ENCODE results near the gene C16orf74.

- TF ChIP-seq GLIS3 (CRISPR knock-in tag; IDR thresholded peaks at IDR 0.05) = no peak
- no peak for TF ChIP-seq ZFP30 (CRISPR knock-in tag; IDR thresholded peaks at IDR 0.05)
- no peak for TF ChIP-seq TSHZ2 (CRISPR knock-in tag; IDR thresholded peaks at IDR 0.05)
- no peak for TF ChIP-seq ZNF70 (CRISPR knock-in tag; IDR thresholded peaks at IDR 0.05)
- no peak for TF ChIP-seq ZFP3 (CRISPR knock-in tag; IDR thresholded peaks at IDR 0.05)
- no peak for TF ChIP-seq RARB (CRISPR knock-in tag; IDR thresholded peaks at IDR 0.05)
- TF ChIP-seq SNAI2 (CRISPR knock-in tag; IDR thresholded peaks at IDR 0.05) = no peak
- TF ChIP-seq ZNF8 (CRISPR knock-in tag; IDR thresholded peaks at IDR 0.05) = no peak
- TF ChIP-seq PATZ1 (CRISPR knock-in tag; IDR thresholded peaks at IDR 0.05; ENCODE audit: borderline replicate concordance) = no peak
- no peak for TF ChIP-seq CSDC2 (CRISPR knock-in tag; IDR thresholded peaks at IDR 0.05)
- TF ChIP-seq ZC3H10 (CRISPR knock-in tag; IDR thresholded peaks at IDR 0.05) = no peak
- TF ChIP-seq CREB5 (CRISPR knock-in tag; IDR thresholded peaks at IDR 0.05; ENCODE audit: low read depth) = no peak
- TF ChIP-seq PPARA (CRISPR knock-in tag; IDR thresholded peaks at IDR 0.05; ENCODE audit: borderline replicate concordance) = no peak
These were observed 86.1 kb downstream of the C16orf74 start for GRCh38 chr16:85664580-85665372.
